H1 (cell line): ENCODE measurements around the gene INKA2. TPM values are rescaled to one million over a fixed set of nuclear protein-coding genes. Genes with fewer than 3 reads are reported as not detected.

Experiments
- CTCF ChIA-PET: fragments of 300-600 bp; sonication (Branson Sonifier 250); formaldehyde crosslinking; loops from one replicate; lab custom pipeline; 2021; ENCODE audit not compliant: partially characterized antibody; lab: Charles Lee
- POLR2A ChIA-PET: fragments of 300-600 bp; sonication (Branson Sonifier 250); formaldehyde crosslinking; loops from one replicate; lab custom pipeline; 2021; ENCODE audit warnings: inconsistent platforms; ENCODE audit not compliant: partially characterized antibody; lab: Charles Lee
- DNase-seq, 2 experiments: peaks; one replicate each; pipeline versions ENCODE4 v3.0.0 to v3.0.0-alpha.2; 2010 to 2022; ENCODE audit warnings: low spot score in 2 of 2, low read depth in 1 of 2, mixed read lengths in 1 of 2
- FAIRE-seq: peaks from 2 replicates; lab custom pipeline; 2011; peaks lifted over from hg19 to GRCh38; lab: Jason Lieb, UNC
- H2AFZ ChIP-seq: 2 replicates; pipeline ENCODE4 v1.8.1; 2012; ENCODE audit warnings: low read length, inconsistent platforms
- H2AK5ac ChIP-seq: 2 replicates; pipeline ENCODE4 v1.6.1; 2013; ENCODE audit warnings: low read depth, low read length
- H2BK120ac ChIP-seq: replicated peaks from 2 replicates; pipeline ENCODE3; 2013; ENCODE audit warnings: low read depth, low read length, inconsistent platforms
- H2BK12ac ChIP-seq: 2 replicates; pipeline ENCODE4 v1.6.1; 2013; ENCODE audit warnings: low read depth, low read length
- H2BK15ac ChIP-seq: 2 replicates; pipeline ENCODE4 v1.6.1; 2013; ENCODE audit warnings: low read length
- H2BK20ac ChIP-seq: 2 replicates; pipeline ENCODE4 v1.6.1; 2013; ENCODE audit warnings: low read length
- H2BK5ac ChIP-seq: 2 replicates; pipeline ENCODE4 v1.6.1; 2013; ENCODE audit warnings: low read depth, low read length
- H3K14ac ChIP-seq: 2 replicates; pipeline ENCODE4 v1.6.1; 2013; ENCODE audit warnings: inconsistent platforms; ENCODE audit not compliant: insufficient read length
- H3K18ac ChIP-seq: 2 replicates; pipeline ENCODE4 v1.6.1; 2013; ENCODE audit warnings: low read length; ENCODE audit errors: extremely low read depth
- H3K23ac ChIP-seq: 2 replicates; pipeline ENCODE4 v1.6.1; 2013; ENCODE audit warnings: inconsistent platforms; ENCODE audit not compliant: insufficient read length
- H3K23me2 ChIP-seq: 2 replicates; pipeline ENCODE4 v1.6.1; 2013; ENCODE audit warnings: low read depth, low read length
- H3K27ac ChIP-seq: 2 replicates; pipeline ENCODE4 v1.6.1; 2011; ENCODE audit warnings: low read depth, low read length, inconsistent platforms
- H3K27me3 ChIP-seq, 4 experiments: replicated peaks in 1 of 4; 1 replicate in 1 of 4; 2 replicates in 3 of 4; pipeline versions ENCODE4 v1.6.1 to v1.8.1; 2011 to 2013; ENCODE audit warnings: low read length in 3 of 4, mild to moderate bottlenecking in 3 of 4, inconsistent platforms in 2 of 4, mixed read lengths in 2 of 4, moderate library complexity in 1 of 4; ENCODE audit not compliant: control insufficient read depth in 3 of 4, insufficient read depth in 3 of 4; ENCODE audit errors: extremely low read depth in 1 of 4
- H3K36me3 ChIP-seq, 4 experiments: 2 replicates each; pipeline versions ENCODE4 v1.6.1 to v1.8.1; 2011 to 2013; ENCODE audit warnings: mild to moderate bottlenecking in 4 of 4, low read length in 3 of 4, moderate library complexity in 2 of 4, control low read depth in 1 of 4, inconsistent platforms in 1 of 4; ENCODE audit not compliant: insufficient read depth in 4 of 4, control insufficient read depth in 2 of 4
- H3K4ac ChIP-seq: replicated peaks from 2 replicates; pipeline ENCODE3; 2013; ENCODE audit warnings: low read length, low read depth, mixed read lengths, inconsistent platforms; ENCODE audit not compliant: insufficient read length
- H3K4me1 ChIP-seq, 4 experiments: replicated peaks in 1 of 4; 1 replicate in 1 of 4; 2 replicates in 3 of 4; pipeline versions ENCODE4 v1.6.1 to v1.8.1; 2011 to 2013; ENCODE audit warnings: low read length in 3 of 4, inconsistent platforms in 2 of 4, mixed read lengths in 1 of 4; ENCODE audit not compliant: insufficient read depth in 4 of 4, control insufficient read depth in 3 of 4
- H3K4me2 ChIP-seq, 2 experiments: 2 replicates each; pipeline versions ENCODE4 v1.6.1 to v1.8.1; 2011 to 2013; ENCODE audit warnings: low read depth in 2 of 2, low read length in 2 of 2, control low read depth in 1 of 2, inconsistent platforms in 1 of 2, mild to moderate bottlenecking in 1 of 2; ENCODE audit not compliant: insufficient read depth in 1 of 2
- H3K4me3 ChIP-seq, 4 experiments: fragments of 200-600, 300-600 bp in 1 of 4; sonication (generic), shearing (Covaris generic), sonication (Bioruptor Twin) in 1 of 4; 2 replicates each; pipeline versions ENCODE4 v1.5.1 to v1.8.1; 2011 to 2016; ENCODE audit warnings: low read length in 4 of 4, low read depth in 3 of 4, control low read depth in 2 of 4, inconsistent platforms in 2 of 4, mild to moderate bottlenecking in 2 of 4, mixed read lengths in 1 of 4, moderate library complexity in 1 of 4; ENCODE audit not compliant: insufficient read depth in 2 of 4; ENCODE audit errors: extremely low read depth in 1 of 4
- H3K56ac ChIP-seq: replicated peaks from 2 replicates; pipeline ENCODE3; 2013; ENCODE audit warnings: low read depth, mild to moderate bottlenecking, mixed read lengths, low read length, inconsistent platforms; ENCODE audit not compliant: insufficient read length
- H3K79me1 ChIP-seq: 2 replicates; pipeline ENCODE4 v1.6.1; 2013; ENCODE audit warnings: low read depth, low read length, control low read depth
- H3K79me2 ChIP-seq, 2 experiments: 2 replicates each; pipeline versions ENCODE4 v1.6.1 to v1.8.1; 2012 to 2013; ENCODE audit warnings: low read length in 2 of 2, mild to moderate bottlenecking in 2 of 2, inconsistent platforms in 1 of 2; ENCODE audit not compliant: insufficient read depth in 2 of 2, control insufficient read depth in 1 of 2
- H3K9ac ChIP-seq, 4 experiments: replicated peaks in 1 of 4; 1 replicate in 1 of 4; 2 replicates in 3 of 4; pipeline versions ENCODE4 v1.6.1 to v1.8.1; 2011 to 2013; ENCODE audit warnings: low read depth in 3 of 4, low read length in 3 of 4, control low read depth in 2 of 4, mild to moderate bottlenecking in 2 of 4, moderate library complexity in 2 of 4, inconsistent platforms in 1 of 4; ENCODE audit errors: extremely low read depth in 1 of 4
- H3K9me3 ChIP-seq, 2 experiments: 2 replicates each; pipeline versions ENCODE4 v1.6.1 to v1.8.1; 2012 to 2013; ENCODE audit warnings: mild to moderate bottlenecking in 2 of 2, moderate library complexity in 2 of 2, control low read depth in 1 of 2, inconsistent platforms in 1 of 2, low read depth in 1 of 2, low read length in 1 of 2, mixed read lengths in 1 of 2; ENCODE audit not compliant: insufficient read depth in 2 of 2
- H4K20me1 ChIP-seq, 2 experiments: replicated peaks in 1 of 2; 2 replicates each; pipeline versions ENCODE3 to v1.8.1; 2011 to 2013; ENCODE audit warnings: inconsistent platforms in 2 of 2, low read length in 2 of 2, mild to moderate bottlenecking in 1 of 2; ENCODE audit not compliant: insufficient read depth in 2 of 2, control insufficient read depth in 1 of 2
- H4K5ac ChIP-seq: 2 replicates; pipeline ENCODE4 v1.6.1; 2013; ENCODE audit warnings: low read length, low read depth, mixed read lengths, inconsistent platforms; ENCODE audit not compliant: insufficient read length
- H4K8ac ChIP-seq: 2 replicates; pipeline ENCODE4 v1.8.0; 2013; ENCODE audit warnings: mild to moderate bottlenecking, moderate library complexity, low read length, inconsistent platforms; ENCODE audit not compliant: insufficient read depth; ENCODE audit errors: extremely low read depth
- H4K91ac ChIP-seq: replicated peaks from 2 replicates; pipeline ENCODE3; 2013; ENCODE audit warnings: low read length, mixed read lengths, inconsistent platforms; ENCODE audit not compliant: insufficient read length
- BACH1 ChIP-seq: IDR thresholded peaks from 2 replicates; pipeline ENCODE4 v1.6.1; 2012; ENCODE audit warnings: low read length, improper control_type of control experiment
- BRCA1 ChIP-seq: IDR thresholded peaks from 2 replicates; pipeline ENCODE4 v1.6.1; 2012; ENCODE audit warnings: low read depth, low read length, improper control_type of control experiment
- CHD1 ChIP-seq: IDR thresholded peaks from 2 replicates; pipeline ENCODE4 v1.6.1; 2012; ENCODE audit warnings: low read depth, low read length, improper control_type of control experiment
- EZH2 ChIP-seq: fragments of 200-600 bp; sonication (generic); IDR thresholded peaks from 2 replicates; pipeline ENCODE4 v1.7.1; 2012; ENCODE audit warnings: low read depth, mild to moderate bottlenecking, moderate library complexity, low read length, inconsistent platforms; ENCODE audit not compliant: severe bottlenecking
- HDAC2 ChIP-seq, 2 experiments: fragments of 300-600 bp in 1 of 2; sonication (generic) in 1 of 2; IDR thresholded peaks; 2 replicates each; pipeline ENCODE4 v1.6.1; 2011 to 2012; ENCODE audit warnings: low read depth in 2 of 2, low read length in 2 of 2, mild to moderate bottlenecking in 2 of 2, moderate library complexity in 2 of 2, borderline replicate concordance in 1 of 2, inconsistent platforms in 1 of 2
- HDAC6 ChIP-seq: IDR thresholded peaks from one replicate; pipeline ENCODE4 v1.7.1; 2012; ENCODE audit warnings: low read depth, mild to moderate bottlenecking, inconsistent platforms, low read length, moderate library complexity
- MAFK ChIP-seq: IDR thresholded peaks from 2 replicates; pipeline ENCODE4 v1.6.1; 2012; ENCODE audit warnings: low read depth, mild to moderate bottlenecking, improper control_type of control experiment, low read length
- RAD21 ChIP-seq, 2 experiments: IDR thresholded peaks in 1 of 2; conservative IDR thresholded peaks in 1 of 2; 2 replicates each; pipeline ENCODE4 v1.6.1; 2011; ENCODE audit warnings: low read depth in 2 of 2, low read length in 2 of 2, improper control_type of control experiment in 1 of 2, inconsistent platforms in 1 of 2, mild to moderate bottlenecking in 1 of 2, moderate library complexity in 1 of 2
- RXRA ChIP-seq: IDR thresholded peaks from 2 replicates; pipeline ENCODE4 v1.6.1; 2011; ENCODE audit warnings: low read depth, mild to moderate bottlenecking, low read length, moderate library complexity; ENCODE audit not compliant: insufficient read depth
- SP1 ChIP-seq: IDR thresholded peaks from 2 replicates; pipeline ENCODE4 v1.6.1; 2011; ENCODE audit warnings: low read depth, low read length
- TAF7 ChIP-seq: optimal IDR thresholded peaks from 2 replicates; pipeline ENCODE3; 2011; ENCODE audit warnings: low read depth, mild to moderate bottlenecking, inconsistent platforms, low read length, moderate library complexity, borderline replicate concordance
- TBP ChIP-seq: IDR thresholded peaks from 2 replicates; pipeline ENCODE4 v1.6.1; 2011; ENCODE audit warnings: low read depth, low read length, improper control_type of control experiment
- YY1 ChIP-seq: IDR thresholded peaks from 2 replicates; pipeline ENCODE4 v1.6.1; 2011; ENCODE audit warnings: low read depth, mild to moderate bottlenecking, low read length
- WGBS, 2 experiments: shearing (Covaris generic) in 1 of 2; methylation state at CpG; one replicate each; pipeline versions ENCODE4 v1.1.6 to v1.1.7; 2013 to 2015; ENCODE audit warnings: low lambda C conversion rate in 2 of 2, mixed read lengths in 2 of 2, inconsistent platforms in 1 of 2, low coverage in 1 of 2, missing lambda C conversion rate in 1 of 2; ENCODE audit not compliant: insufficient replicate concordance in 2 of 2, insufficient coverage in 1 of 2, insufficient read length in 1 of 2; ENCODE audit errors: extremely low coverage in 1 of 2, missing lambda C conversion rate in 1 of 2; 5-methylcytosine and 5-hydroxymethylcytosine counted together
- polyA plus RNA-seq, 7 experiments: library from polyadenylated mRNA; depleted of rRNA in 3 of 7; stranded (reverse) in 5 of 7; unstranded in 2 of 7; fragments of >200 nt in 5 of 7; fragments of 200-250 nt in 2 of 7; gene quantifications; 1 replicate in 5 of 7; 2 replicates in 1 of 7; 4 replicates in 1 of 7; pipeline versions ENCODE4 v1.2.1 to v1.2.3, GENCODE V29; 2011 to 2013; ENCODE audit warnings: missing spikeins in 2 of 7, mixed read lengths in 2 of 7
- total RNA-seq: library from RNA; stranded (reverse); fragmentation: NEBNext Ultra II Directional; extraction: Animal tissue kit (Norgen Biotek cat#: 25700); gene quantifications from 2 replicates; pipeline ENCODE4 v1.2.1, GENCODE V29; 2021
- TF ChIP-seq, protein P1 (sequence below): IDR thresholded peaks from 2 replicates; pipeline ENCODE4 v1.6.1; 2012; ENCODE audit warnings: inconsistent platforms

Gene INKA2
- total and polyA plus RNA-seq, 2 of the 8 experiments (the other 6 are each of a cell fraction or from before 2014, with no cell fraction given) = 4.2 to 11.5 TPM

DNA sequence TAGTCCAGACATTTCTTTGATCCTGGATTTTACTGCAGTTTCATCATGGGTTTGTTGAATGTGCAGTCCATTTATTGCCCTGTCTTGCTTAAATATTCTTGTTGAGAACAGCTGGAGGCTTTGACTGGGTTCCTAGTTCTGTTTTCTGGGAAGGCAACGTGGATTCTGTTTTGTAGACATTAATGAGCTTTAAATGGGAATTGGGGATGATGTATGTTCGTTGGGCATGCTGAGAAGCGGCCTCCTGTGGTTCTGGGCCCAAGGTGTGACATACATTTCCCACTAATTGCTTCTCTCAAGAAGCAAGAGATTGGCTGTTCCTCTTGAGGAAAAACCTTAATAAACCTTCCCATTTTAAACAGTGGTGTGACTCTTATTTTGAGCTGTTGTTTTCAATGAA, 22.9 kb downstream of the INKA2 start:
- Histone ChIP-seq H3K18ac (no peak overlapping the region), H3K27me3 (no peaks in the 10 kb centered on the region), H3K4ac (no peak overlapping the region), H3K9me3 (no peaks in the 10 kb centered on the region), H3K79me2 (no peaks in the 10 kb centered on the region), H4K91ac (no peak overlapping the region), H3K56ac (no peak overlapping the region), H3K4me2 (no peak overlapping the region), H2AFZ (no peak overlapping the region), H3K23me2 (no peaks in the 10 kb centered on the region; the same call in 1 of the 2 replicates), H2BK5ac (no peak overlapping the region), H2BK12ac (no peak overlapping the region), H3K36me3 (peaks cover 0 to 3% (median 0%) of the 10 kb centered on the region in 4 experiments; a peak in 1 of 8 replicates), H2AK5ac (no peak overlapping the region), H4K5ac (no peak overlapping the region), H2BK120ac (no peak overlapping the region), H4K20me1 (no peaks in the 10 kb centered on the region), H3K4me3 (no peak overlapping the region), H2BK15ac (no peak overlapping the region), H3K4me1 (peaks cover under 1 to 13% (median 10%) of the 10 kb centered on the region in 4 experiments; a peak in 5 of 7 replicates), H3K9ac (no peak overlapping the region), H2BK20ac (no peak overlapping the region), H3K27ac (no peak overlapping the region), H3K79me1 (no peaks in the 10 kb centered on the region), H4K8ac (no peak overlapping the region), H3K23ac (no peak overlapping the region), H3K14ac (no peak overlapping the region)
- TF ChIP-seq HDAC2 (IDR thresholded peaks at IDR 0.05; ENCODE audit: borderline replicate concordance in 1 of 2, low read depth in 2 of 2, low read length in 2 of 2) (no peak), TAF7 (no peak), HDAC6 (no peak), YY1 (no peak), SP1 (no peak), RAD21 (IDR thresholded peaks at IDR 0.05 in 1 of 2, conservative IDR thresholded peaks at IDR 0.05 in 1 of 2; ENCODE audit: low read depth in 2 of 2, low read length in 2 of 2) (no peak), BACH1 (no peak), EZH2 (no peak), MAFK (no peak), BRCA1 (no peak), CHD1 (no peak), TBP (no peak), RXRA (no peak)
- TF ChIP-seq, protein P1, sequence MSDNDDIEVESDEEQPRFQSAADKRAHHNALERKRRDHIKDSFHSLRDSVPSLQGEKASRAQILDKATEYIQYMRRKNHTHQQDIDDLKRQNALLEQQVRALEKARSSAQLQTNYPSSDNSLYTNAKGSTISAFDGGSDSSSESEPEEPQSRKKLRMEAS = no peak
- ChIA-PET POLR2A (interaction anchor here (0.5 to 18.0 kb wide), 4 partner anchors 21 to 281 kb away, joined by 3 to 343 read pairs (median 4); partner anchors contain the start of genes DDX20 and INKA2), CTCF (interaction anchor here (0.7 to 42.0 kb wide), 11 partner anchors 9 to 244 kb away, joined by 3 to 1070 read pairs (median 6); partner anchors contain the start of genes DDX20 and INKA2)
- WGBS, 2 experiments = 96% methylated on average over 3 of the region's 3 CpGs; no CpG with 5 or more reads in 1 of the 2 experiments
- no peak for FAIRE-seq
- DNase-seq = no peak
